ENCODE results near the gene SLC66A2. TPM values are rescaled to one million over a fixed set of nuclear protein-coding genes. Genes with fewer than 3 reads are reported as not detected.
A peak's percentile ranks its signal among the peaks of the same experiment; 100 is the strongest.

Gene SLC66A2
- total RNA-seq, 1 donor, result 35.8 TPM

- Histone ChIP-seq H3K27ac (ENCODE audit: low read depth, low read length) (no peak overlapping the region), H3K4me2 (ENCODE audit: insufficient read depth, low read length) (no peak overlapping the region), H2AFZ (ENCODE audit: low read length) (no peak overlapping the region), H3K27me3 (ENCODE audit: insufficient read depth, low read length) (no peaks in the 10 kb centered on the region), H3K36me3 (ENCODE audit: insufficient read depth, low read length) (peaks cover 21% of the 10 kb centered on the region), H3K9me3 (ENCODE audit: low read depth, low read length) (peaks cover 5% of the 10 kb centered on the region), H3K4me3 (ENCODE audit: insufficient read depth, low read length) (no peak overlapping the region), H4K20me1 (ENCODE audit: insufficient read depth, low read length) (peaks cover 26% of the 10 kb centered on the region), H3K4me1 (ENCODE audit: insufficient read depth, low read length) (no peaks in the 10 kb centered on the region), H3K79me2 (ENCODE audit: insufficient read depth, low read length) (peaks cover 41% of the 10 kb centered on the region)
- peak; percentile 56 for DNase-seq (ENCODE audit: insufficient read length, low spot score, missing footprints)
- no peak for TF ChIP-seq CTCF (IDR thresholded peaks at IDR 0.05; ENCODE audit: extremely low read depth, low read depth, low read length)
Observed at GRCh38 chr18:79926715-79927606, 24.5 kb downstream of the SLC66A2 start.

GRCh38 chr18:79926306-79926705 is 25.1 kb downstream of the SLC66A2 start:
- Histone ChIP-seq H4K20me1 (ENCODE audit: insufficient read depth, low read length) (peaks cover 26% of the 10 kb centered on the region), H3K79me2 (ENCODE audit: insufficient read depth, low read length) (peaks cover 37% of the 10 kb centered on the region), H3K4me2 (ENCODE audit: insufficient read depth, low read length) (no peak overlapping the region), H3K27me3 (ENCODE audit: insufficient read depth, low read length) (no peaks in the 10 kb centered on the region), H3K27ac (ENCODE audit: low read depth, low read length) (no peak overlapping the region), H3K4me1 (ENCODE audit: insufficient read depth, low read length) (no peaks in the 10 kb centered on the region), H2AFZ (ENCODE audit: low read length) (no peak overlapping the region), H3K9me3 (ENCODE audit: low read depth, low read length) (peaks cover 5% of the 10 kb centered on the region), H3K4me3 (ENCODE audit: insufficient read depth, low read length) (no peak overlapping the region), H3K36me3 (ENCODE audit: insufficient read depth, low read length) (peaks cover 21% of the 10 kb centered on the region)
- no peak for TF ChIP-seq CTCF (IDR thresholded peaks at IDR 0.05; ENCODE audit: extremely low read depth, low read depth, low read length)
- DNase-seq (ENCODE audit: insufficient read length, low spot score, missing footprints), result peak; percentile 45

- Histone ChIP-seq H2AFZ (ENCODE audit: low read length) (no peak overlapping the region), H3K4me1 (ENCODE audit: insufficient read depth, low read length) (no peaks in the 10 kb centered on the region), H3K27me3 (ENCODE audit: insufficient read depth, low read length) (no peaks in the 10 kb centered on the region), H3K4me2 (ENCODE audit: insufficient read depth, low read length) (no peak overlapping the region), H4K20me1 (ENCODE audit: insufficient read depth, low read length) (peaks cover 21% of the 10 kb centered on the region), H3K27ac (ENCODE audit: low read depth, low read length) (no peak overlapping the region), H3K36me3 (ENCODE audit: insufficient read depth, low read length) (peaks cover 21% of the 10 kb centered on the region), H3K4me3 (ENCODE audit: insufficient read depth, low read length) (no peak overlapping the region), H3K79me2 (ENCODE audit: insufficient read depth, low read length) (peaks cover 37% of the 10 kb centered on the region), H3K9me3 (ENCODE audit: low read depth, low read length) (peaks cover 3% of the 10 kb centered on the region)
- peak; percentile 70 for DNase-seq (ENCODE audit: insufficient read length, low spot score, missing footprints)
- no peak for TF ChIP-seq CTCF (IDR thresholded peaks at IDR 0.05; ENCODE audit: extremely low read depth, low read depth, low read length)
Observed at GRCh38 chr18:79924814-79925731, 26.4 kb downstream of the SLC66A2 start.

Data from osteoblast (primary cell).